Fibroblast of gingiva (primary cell): Measurements from ENCODE around the gene PFN2.
"Not testable (repeated sequence)": the region's sequence is repeated elsewhere in the genome, so short reads cannot be mapped to it uniquely, and the experiment has no call there.

ENCODE experiments used
- DNase-seq: peaks from one replicate; pipeline ENCODE4 v3.0.0-alpha.2; 2011; ENCODE audit warnings: low read depth

Gene PFN2

GRCh38 chr3:149970716-149971402, at the start of gene PFN2:
PFN2 (minus strand) TSS chr3:149970895; CDS start chr3:149970856, 39 bp downstream.
- peak; percentile 94 for DNase-seq

DNA sequence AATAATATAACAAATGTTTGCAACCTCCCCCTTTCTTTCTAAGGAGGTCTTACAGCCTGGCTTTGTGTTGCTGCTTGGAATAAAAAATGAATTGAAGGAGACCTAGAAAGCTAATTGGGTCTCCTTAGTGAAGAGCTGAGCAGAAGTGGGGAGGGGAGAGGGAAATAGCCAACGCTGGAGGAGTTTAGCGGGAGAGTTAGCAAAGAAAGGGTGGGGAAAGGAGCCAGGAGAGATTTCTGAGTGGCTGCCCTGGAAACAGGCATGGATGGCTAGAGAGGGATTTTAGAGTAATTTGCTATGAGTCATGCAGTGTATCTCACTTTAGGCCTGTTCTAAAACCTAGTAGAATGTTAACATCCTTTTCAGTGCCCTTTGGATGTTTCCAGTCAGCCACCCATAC, 45.2 kb upstream of the PFN2 start:
- DNase-seq = no peak

GRCh38 chr3:150014782-150015181, 44.1 kb upstream of the PFN2 start:
- no peak for DNase-seq

DNA sequence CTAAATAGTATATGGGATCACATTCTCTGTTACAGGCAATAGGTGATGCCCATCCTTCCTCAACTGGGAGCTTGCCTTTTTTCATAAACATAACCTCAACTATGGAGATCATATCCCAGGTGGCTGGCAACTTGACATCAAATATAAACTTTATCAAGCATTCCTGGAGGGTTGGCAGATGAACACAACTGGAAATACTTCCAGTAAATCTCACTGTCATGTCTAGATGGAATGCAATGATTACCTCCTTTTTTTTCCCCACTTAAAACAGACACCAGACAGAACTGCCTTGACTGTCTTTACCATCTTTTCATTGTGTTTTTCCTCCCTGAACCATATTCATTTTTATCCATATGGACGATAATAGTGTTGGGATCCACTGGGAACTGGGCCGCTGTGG, 43.1 kb upstream of the PFN2 start:
- no peak for DNase-seq

- no peak for DNase-seq
Observed at GRCh38 chr3:150006794-150007193, 36.1 kb upstream of the PFN2 start.

- DNase-seq = no peak
Observed at GRCh38 chr3:150005243-150006112, 34.8 kb upstream of the PFN2 start.

GRCh38 chr3:150000641-150001040, 29.9 kb upstream of the PFN2 start:
- no peak for DNase-seq

DNA sequence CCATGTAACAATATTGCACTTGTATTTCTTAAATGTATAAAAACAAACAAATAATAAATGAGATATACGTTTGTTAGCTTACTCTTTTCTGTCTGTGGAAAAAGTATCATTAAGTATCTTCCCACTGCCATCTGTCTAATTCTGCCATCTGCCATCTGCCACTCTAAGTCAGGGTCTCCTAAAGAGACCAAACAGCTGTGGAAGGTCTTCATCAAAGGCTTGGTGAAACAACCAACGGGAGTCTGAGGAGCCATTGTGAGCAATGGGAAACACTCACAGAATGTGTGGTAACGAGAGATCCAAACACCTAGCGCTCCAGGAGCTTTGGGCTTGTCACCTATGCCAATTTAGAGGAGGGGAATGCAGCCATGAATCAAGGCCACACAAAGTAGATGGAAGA, 28.7 kb upstream of the PFN2 start:
- no peak for DNase-seq

DNA sequence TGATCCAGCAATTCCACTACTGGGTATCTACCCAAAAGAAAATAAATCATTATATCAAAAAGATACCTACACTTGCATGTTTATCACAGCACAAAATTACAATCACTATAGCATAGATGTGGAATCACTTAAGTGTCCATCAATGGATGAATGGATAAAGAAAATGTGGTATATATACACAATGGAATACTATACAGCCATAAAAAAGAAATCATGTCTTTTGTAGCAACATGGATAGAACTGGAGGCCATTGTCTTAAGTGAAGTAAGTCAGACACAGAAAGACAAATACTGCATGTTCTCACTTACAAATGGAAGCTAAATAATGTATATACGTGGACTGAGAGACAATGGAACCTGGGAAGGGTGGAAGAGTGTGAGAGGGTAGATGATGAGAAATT, 28.3 kb upstream of the PFN2 start:
- DNase-seq = no peak

DNA sequence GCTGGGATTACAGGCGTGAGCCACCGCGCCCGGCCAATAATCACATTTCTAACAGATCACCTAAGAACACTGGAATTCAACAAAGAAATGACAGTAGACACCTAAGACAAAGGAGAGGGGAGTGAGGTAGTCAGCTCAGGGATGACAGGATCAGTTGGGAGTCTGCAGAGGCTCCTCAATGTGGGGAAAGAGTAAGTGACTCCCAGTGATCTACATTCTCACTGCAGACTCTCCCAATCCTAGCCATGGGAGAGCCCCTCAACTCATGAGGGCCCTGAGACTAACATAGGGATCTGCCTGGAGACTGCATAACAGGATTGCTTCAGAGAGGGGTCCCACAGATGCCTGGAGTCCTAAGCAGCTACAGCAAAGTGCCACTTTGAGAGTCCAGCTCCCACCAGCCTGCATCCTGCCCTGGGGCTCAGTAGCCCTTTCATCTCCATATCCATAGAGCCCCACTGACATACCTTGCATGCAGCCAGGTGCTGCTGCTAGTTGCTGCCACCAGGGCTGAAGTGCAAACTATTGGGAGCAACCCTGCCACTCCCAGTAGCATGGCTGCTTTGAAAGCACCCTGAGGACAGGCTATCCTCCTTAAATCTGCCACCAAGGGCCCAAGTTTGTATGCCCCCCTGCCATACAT, 21.8 kb upstream of the PFN2 start:
- no peak for DNase-seq

DNA sequence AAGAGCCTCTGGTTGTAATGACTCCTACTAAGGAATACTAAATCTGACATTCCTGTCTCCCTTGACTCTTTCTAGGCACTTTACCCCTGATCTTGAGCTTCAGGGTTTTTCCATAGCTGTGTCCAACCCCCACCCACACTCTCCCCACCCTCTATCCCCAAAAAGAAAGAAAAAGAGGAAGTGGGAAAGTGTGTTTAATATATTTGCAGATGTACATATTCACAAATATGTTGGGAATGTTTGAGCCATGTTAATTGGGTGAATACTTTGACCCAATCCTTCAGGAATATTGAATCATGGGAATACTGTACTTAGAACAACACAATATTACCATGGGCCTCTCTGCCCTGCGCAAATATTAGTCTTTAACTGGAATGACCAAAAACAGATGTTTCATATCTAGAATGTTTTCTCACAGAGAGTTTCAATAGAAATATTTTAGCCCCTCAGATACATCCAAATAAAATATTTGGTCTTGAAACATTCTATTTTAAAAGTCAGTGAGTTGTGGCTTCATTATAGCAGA, 19.8 kb upstream of the PFN2 start:
- no peak for DNase-seq

- no peak for DNase-seq
Observed at GRCh38 chr3:149989307-149989706, 18.6 kb upstream of the PFN2 start.

DNA sequence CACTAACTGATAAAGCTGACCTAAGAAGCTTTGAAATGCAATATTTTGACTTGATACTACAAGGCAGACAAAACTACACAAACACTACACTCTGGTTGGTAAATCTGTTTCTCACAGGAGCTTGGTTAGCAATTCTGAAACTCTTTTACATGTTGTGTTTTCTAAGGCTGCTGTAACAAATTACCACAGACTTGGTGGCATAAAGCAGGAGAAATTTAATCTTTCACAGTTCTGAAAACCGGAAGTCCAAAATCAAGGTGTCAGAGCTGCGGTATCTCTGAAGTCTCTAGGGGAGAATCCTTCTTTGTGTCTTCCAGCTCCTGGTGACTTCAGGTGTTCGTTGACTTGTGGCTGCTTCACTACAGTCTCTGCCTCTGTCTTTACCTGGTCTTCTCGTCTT, 12.9 kb upstream of the PFN2 start:
- DNase-seq = no peak

DNA sequence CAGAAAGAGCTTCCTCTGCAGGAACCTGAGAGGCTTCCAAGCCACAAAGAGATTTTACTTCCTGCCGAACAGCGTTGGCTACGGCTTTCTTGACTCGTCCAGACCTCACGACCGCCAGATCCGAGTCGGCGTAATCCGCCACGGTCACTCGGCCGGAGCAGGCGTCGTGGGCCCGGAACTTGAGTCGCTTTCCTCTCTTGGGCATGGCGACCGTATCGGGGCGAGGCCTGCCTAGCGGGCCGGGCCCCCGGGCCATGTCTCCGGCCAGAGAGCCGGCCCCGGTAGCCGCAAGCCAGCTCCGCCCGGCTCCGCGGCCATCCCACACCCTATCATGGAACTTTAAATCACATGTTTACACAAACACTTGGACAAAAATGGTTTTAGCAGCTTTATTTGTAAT, 12.4 kb upstream of the PFN2 start:
- DNase-seq = not testable (repeated sequence)

GRCh38 chr3:149981979-149982378, 11.3 kb upstream of the PFN2 start:
- not testable (repeated sequence) for DNase-seq

DNA sequence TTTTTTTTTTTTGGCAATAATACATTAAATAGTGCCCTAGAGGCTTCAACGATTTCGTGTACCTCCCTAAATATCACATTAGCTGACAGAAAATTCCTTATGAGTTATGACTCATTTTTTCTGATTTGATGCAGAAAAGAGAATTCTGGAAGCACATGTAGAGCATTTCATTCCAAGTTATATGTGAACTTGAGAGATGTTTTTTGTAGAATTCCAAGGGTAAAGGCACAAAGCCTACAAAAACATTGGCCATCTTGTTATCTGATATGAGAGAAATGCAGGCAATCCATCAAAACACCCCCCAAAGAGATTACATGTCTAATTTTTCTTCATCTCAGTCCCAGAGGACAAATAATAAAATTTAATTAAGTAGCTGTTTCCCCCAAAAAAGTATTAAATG, 6.7 kb upstream of the PFN2 start:
- DNase-seq = peak; percentile 46

DNA sequence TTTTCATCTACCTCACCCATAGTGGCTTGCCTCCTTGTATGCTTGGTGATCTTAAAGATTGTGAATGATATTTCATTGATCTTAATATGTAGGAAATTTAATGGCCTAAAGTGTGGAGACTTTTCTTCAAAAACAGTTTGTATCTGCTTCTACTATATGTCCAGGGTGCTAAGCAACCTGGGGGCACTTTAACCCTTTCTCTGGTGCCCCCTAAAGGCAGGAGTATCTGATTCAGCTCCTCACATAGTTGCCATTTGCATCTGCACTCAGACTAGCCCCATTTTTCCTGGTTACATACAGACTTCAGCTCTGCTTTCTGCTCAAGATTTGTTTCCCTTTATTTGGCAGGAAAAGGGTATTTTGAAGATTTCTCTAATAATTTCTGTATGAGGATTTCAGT, 5.2 kb upstream of the PFN2 start:
- DNase-seq = no peak

DNA sequence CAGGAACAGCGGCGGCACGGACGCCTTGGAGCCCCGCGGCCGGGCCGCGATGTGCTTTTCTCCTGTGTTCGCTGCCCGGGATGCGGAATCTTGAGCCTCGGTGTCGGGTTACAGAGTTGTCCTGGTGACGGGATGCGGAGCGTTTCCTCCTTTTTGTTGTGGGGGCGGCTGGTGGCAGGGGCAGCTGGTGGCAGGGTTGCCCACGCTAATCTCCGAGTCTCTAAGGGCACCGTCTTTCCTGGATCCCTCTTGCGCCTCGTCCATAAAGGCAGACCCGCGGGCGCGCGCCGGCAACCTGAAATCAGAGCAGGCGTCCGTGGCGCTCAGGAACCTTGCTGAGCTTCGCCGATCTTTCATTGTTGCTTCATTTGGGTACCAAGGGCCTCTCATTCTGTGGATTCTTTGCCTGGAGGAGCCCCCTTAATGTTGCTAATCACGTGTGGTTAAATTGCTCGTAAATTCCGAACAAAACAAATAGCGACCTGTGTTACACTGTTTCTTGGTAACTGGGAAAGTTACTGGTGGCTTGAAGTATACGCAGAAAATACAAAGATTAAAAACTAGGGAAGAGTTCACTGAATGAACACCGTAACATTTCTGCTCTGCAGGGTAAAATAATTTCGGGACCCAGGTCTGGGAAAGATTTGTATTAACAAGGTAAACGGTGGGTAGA, 844 bp upstream of the PFN2 start:
- DNase-seq = no peak

DNA sequence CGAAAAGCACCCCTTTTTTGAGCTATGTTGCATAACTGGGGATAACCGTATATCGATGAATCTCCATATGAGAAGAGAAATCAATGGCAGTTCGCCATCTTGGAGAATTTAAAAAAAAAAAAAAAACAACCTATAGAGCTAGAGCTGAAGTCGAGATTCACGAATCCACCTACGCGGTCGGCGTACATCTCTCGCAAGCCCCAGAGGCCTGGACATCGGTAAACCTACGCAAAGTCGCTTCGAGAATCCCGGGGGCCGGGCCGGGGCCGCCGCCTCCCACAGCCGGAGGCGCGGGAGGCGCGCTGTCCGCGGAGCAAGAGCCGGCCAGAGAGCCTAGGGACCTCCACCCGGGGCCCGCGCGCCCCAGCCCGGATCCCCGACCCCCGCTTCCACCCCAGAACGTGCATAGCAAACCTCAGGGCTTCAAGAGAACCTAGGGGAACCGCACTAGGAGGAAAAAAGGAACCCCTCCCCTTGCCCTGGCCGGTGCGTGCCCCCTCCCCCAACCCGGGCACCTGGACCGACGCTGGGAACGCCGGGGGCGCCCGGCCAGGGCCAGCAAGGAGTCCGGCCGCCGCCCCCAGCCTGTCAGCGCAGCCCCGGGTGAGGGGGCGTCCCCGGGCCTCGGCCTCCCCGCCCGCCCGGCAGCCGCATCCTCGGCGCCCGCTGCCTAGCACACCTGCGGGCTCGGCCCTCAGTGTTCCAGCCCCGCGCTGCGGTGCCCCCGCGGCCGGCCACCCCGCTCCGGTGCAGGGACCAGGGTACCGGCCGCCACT, 567 bp downstream of the PFN2 start:
- DNase-seq = peak; percentile 82

DNA sequence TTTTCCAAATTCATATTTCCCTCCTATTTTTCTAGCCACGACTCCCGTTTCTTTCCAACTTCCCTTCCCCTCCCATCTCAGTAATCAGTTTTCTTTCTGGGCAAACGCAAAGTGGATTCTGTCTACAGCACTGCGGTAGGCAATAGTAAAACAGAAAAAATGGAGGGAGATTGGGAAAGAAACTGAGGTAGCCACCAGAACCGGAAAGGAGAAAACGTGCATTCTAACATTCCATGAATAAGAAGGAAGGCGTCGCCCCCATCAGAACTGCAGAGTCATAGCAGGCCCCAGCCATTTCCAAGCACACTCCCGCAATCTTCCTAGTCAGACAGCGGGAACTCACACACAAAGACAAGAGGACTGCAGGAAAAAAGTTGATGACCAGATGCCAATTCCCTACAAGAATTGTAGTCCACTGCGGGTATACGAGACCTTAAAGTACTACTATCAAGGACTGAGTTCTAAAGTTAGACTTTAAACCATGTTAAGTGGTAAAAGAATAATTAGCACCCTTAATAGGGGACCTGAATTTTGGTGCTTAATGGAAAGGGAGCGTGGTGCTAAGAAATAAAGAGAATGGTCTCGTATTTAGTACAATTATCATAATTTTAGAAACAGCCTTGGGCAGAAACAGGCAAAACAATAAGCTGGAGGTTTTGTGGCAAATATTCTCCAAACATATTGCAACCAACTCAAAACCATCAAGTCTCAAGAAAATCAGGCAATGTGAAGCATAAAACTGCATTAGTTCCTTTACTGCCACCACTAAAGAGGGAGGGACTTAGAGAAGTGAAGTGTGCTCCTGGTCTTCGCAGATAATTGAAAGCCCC, 1.4 kb downstream of the PFN2 start:
- peak; percentile 88 for DNase-seq

- no peak for DNase-seq
Observed at GRCh38 chr3:149968216-149968615, 2.5 kb downstream of the PFN2 start.
